SK-N-MC (cell line): ENCODE results near the gene PACRG.

Experiments
- EZH2 ChIP-seq: fragments of 200-600 bp; sonication (generic); IDR thresholded peaks from one replicate; pipeline ENCODE4 v1.6.1; 2017; ENCODE audit warnings: antibody characterized with exemption
- POLR2AphosphoS5 ChIP-seq: IDR thresholded peaks from 2 replicates; pipeline ENCODE4 v1.6.1; 2012; ENCODE audit warnings: mild to moderate bottlenecking, low read depth, low read length, borderline replicate concordance

- no peak for TF ChIP-seq POLR2AphosphoS5
- TF ChIP-seq EZH2, result no peak
These were observed 423 bp downstream of the PACRG start for GRCh38 chr6:162728197-162728596.
